ENCODE measurements around the gene SRL. TPM values are rescaled to one million over a fixed set of nuclear protein-coding genes. Genes with fewer than 3 reads are reported as not detected.

The SRL gene
- total RNA-seq, 1 experiment from 2014 or later = not detected

- no peak for DNase-seq (ENCODE audit: low read depth)
Measured at GRCh38 chr16:4202615-4203345, 39.1 kb downstream of the SRL start.

DNA sequence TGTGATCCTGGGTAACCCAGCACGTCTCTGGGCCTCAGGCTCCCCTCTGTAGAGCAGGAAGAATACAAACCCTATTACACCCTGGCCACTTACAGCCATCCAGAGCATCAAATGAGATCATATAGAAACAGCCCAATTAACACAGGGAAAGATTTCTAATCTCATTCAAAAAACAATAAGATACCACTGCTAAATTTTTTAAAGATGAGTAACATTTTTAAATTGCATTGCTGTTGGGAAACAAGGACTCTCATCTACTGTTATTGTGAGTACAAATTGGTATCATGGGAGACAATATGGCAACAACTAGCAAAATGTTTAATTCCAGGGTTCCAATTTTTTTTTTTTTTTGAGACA lies 41.1 kb downstream of the SRL start:
- DNase-seq (ENCODE audit: low read depth) = no peak

DNA sequence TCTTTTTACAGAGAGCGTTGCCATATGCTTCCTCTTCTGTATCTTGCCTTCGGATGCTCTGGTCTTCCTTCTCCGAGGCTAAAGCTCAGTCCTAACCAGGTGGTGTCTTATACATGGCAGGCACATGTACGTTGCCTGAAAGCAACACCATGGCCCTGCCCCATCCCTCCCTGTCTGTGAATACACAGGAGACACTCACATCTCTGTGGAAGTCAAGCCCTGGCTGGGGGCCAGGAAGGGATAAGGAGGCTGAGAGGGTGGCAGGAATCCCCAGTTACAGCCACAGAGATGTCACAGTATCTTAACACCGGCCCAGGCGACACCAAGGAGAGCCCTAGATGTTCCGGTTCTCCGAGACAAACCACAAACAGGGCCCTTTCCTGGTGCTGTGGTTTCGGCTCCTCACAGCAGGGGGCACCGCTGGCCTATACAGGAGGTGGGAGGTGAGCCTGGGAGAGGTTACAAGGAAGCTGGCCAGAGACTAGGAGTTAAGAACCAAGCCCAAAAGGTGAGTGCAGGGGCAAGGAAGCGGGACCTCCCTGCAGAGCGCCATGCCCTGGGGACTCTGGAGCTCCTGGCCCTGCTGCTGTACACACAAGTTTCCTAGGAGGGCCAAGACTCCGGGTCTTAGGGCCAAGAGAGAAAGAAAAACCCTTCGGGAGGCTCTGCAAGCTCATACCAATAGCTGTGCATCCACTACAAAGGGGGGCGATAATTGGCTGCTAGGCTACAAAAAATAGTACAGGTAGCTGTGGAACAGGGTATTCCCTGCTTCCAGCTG lies 41.7 kb downstream of the SRL start:
- peak; percentile 70 for DNase-seq (ENCODE audit: low read depth)

DNA sequence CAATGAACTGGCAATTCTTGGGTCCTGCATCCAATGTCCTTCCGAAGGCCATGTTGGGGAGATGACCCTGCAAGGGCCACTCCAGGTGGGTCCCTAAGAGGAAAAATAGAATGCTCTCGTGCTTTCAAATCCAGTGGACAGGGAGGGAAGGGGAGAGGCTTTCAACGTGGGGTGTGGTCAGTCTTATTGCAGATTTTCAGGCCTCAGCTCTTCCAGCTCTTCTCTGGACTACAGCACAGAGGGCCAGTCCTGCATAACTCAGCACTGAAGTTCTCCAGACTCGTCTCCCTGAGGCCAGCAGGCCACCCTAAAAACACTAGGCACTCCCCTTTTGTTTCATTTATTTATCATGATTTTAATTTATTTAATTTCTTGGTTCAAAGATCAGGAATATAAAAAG lies 43.1 kb downstream of the SRL start:
- DNase-seq (ENCODE audit: low read depth) = no peak

- no peak for DNase-seq (ENCODE audit: low read depth)
Measured at GRCh38 chr16:4194661-4195060, 47.2 kb downstream of the SRL start.

DNA sequence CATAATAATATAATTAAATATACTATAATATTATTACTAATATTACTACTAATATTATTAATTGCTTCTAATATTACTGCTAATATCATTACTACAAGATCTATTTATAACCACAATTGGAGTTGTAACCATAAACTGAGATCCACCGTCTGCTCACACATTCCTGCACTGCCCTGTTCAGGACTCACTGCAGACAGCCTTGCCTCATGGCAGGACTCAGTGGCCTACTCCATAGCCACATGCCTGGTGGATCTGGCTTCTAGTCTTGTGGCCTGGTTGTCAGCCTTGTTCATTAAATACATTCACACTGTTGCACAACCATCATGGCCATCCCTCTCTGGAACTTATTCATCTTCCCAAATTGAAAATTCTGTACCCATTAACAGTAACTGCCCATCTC lies 48.0 kb downstream of the SRL start:
- DNase-seq (ENCODE audit: low read depth) = no peak

DNA sequence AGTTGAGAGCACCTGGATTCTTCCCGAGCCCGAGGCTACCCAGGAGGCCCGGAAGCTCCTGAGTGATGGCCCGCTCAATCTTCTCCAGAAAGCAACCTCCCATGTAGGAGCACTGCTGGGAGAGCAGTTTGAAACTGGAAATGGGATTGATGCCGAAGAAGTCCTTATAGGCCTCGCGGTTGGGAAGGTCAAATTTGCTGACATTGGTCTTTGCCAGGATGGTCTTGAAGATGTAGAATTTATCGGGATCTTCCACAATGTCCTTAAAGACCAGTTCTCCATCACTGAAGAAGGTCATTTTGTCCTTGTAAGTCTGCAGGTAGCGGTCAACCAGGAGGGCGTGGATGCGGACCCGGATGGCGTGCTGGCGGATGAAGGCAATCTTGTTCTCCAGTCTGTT lies 49.7 kb downstream of the SRL start:
- no peak for DNase-seq (ENCODE audit: low read depth)

- DNase-seq (ENCODE audit: low read depth) = no peak
Measured at GRCh38 chr16:4190712-4191333, 51.1 kb downstream of the SRL start.

DNA sequence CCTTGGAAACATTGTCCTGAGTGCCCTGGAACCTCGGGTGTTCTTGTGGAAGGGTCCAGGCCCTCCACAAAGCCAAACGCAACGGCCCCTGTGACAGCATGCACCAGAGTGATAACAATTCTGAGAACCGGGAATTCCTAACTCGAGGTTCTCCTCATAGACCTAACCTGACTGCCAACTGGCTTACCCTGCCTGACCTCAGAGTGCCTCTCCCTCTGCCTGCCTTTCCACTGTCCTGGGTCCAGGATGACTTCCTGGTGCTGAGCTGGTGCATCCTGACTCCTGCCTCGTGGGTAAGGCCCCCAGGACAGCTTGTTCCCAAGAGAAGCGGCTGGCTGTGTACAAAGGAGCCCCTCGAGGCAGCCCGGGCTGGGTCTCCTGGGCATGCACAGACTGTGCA lies 51.8 kb downstream of the SRL start:
- no peak for DNase-seq (ENCODE audit: low read depth)

- no peak for DNase-seq (ENCODE audit: low read depth)
Measured at GRCh38 chr16:4184038-4184702, 57.7 kb downstream of the SRL start.

DNA sequence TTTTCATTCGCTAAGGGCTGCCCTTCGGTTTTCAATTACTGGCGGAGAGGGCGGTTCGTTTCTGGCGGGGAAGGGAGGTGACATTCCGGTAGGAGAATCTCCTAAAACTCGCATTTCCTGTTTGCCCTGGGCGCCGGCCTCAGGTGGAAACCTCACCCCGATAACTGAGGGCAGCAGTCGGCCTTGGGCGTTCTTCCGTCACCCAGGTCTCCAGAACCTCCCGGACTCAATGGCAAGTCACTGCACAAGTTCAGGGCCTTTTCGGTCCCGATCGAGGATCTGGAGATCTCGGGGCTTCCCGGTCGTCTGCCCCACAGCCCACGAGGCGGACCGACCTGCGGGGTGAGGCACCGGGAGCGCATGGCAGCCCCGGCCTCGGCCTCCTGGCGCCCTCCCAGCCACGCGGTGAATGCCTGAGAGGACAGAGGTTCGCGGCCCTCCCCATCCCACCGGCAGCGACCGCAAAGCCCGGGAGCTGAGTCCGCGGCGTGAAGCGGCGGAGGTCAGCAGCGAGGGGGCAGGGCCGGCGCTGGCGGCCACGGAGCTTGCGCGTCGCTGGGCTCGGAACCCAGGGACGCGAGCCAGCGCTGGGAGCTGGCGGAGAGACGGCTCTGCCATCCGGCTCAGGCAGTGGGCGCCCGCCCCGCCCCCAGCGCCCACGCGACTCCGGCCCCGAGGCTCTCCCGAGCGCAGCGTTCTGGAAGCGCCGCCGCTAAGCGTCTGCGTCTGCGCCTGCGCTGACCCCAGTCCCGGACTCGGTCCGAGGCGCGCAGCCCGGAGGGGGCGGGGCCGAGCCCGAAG lies 58.4 kb downstream of the SRL start:
- DNase-seq (ENCODE audit: low read depth) = peak; percentile 96

- DNase-seq (ENCODE audit: low read depth) = no peak
Measured at GRCh38 chr16:4182581-4183236, 59.2 kb downstream of the SRL start.

- no peak for DNase-seq (ENCODE audit: low read depth)
Measured at GRCh38 chr16:4180511-4180910, 61.4 kb downstream of the SRL start.

- no peak for DNase-seq (ENCODE audit: low read depth)
Measured at GRCh38 chr16:4179763-4180260, 62.1 kb downstream of the SRL start.

DNA sequence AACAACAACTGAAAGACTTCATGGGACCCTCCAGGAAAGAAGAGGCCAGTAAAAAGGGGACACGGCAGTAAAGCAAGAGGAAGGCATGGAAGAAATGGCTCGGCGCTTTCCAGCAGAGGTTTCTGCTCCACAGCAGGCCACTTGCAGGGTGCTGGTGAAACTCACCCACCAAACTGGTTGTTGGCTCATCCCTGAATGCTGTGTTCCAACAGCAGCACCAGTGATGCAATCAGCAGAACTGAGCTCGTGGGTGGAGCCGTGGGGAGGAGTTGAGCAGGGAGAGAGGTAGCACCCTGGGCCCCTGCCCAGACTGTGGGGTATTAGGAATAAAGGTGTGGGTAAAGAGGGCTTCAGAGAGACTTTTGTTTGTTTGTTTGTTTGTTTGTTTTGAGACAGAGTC lies 62.9 kb downstream of the SRL start:
- no peak for DNase-seq (ENCODE audit: low read depth)

- no peak for DNase-seq (ENCODE audit: low read depth)
Measured at GRCh38 chr16:4178468-4179010, 63.3 kb downstream of the SRL start.

DNA sequence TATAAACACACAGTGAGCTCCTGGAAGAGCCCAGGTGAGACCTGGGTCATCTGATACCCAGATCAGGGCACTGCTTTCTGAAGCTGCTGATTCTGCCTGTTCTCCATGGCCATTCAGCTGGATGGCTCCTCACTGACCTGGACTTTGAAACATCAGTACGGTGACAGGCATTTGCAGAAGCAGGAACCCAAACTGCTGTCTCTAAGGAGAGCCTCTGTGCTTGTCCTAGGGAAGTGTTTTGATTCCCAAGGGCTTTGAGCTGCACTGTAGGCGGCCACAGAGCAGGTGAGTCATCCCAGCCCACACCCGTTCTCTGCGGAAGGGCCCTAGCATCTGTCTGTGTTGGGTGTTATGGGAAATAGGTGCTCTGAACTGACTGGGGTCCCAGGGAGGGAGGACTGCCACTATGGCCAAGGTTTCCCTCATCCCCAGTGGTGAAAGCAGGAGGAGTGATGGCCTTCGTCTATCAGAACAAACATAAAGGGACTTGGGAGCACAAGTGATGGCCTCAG lies 64.9 kb downstream of the SRL start:
- peak; percentile 66 for DNase-seq (ENCODE audit: low read depth)

GRCh38 chr16:4175849-4176248 lies 66.0 kb downstream of the SRL start:
- DNase-seq (ENCODE audit: low read depth) = no peak

DNA sequence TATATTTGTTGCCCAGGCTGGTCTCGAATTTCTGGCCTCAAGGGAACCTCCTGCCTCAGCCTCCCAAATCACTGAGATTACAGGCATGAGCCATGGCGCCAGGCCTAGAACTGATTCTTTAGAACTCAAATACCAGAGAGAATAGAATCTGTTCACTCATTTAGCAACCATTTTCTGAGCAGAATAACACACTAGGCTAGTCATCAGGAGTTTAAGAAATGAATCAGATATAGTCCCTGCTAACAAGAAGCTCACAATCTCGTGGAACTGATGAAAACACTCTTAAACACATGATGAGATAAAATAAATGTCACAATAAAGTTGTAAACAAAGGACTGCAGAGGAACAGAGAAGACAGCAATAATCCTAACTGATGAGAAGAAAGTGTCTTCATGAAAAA lies 69.8 kb downstream of the SRL start:
- no peak for DNase-seq (ENCODE audit: low read depth)

- no peak for DNase-seq (ENCODE audit: low read depth)
Measured at GRCh38 chr16:4169415-4169814, 72.5 kb downstream of the SRL start.

Data from Daoy (cell line).